H1 (cell line): ENCODE measurements around the gene COL4A2. TPM values are rescaled to one million over a fixed set of nuclear protein-coding genes. Genes with fewer than 3 reads are reported as not detected.

Source experiments
- SIX5 ChIP-seq: IDR thresholded peaks from 2 replicates; pipeline ENCODE4 v1.6.1; 2011; ENCODE audit warnings: mild to moderate bottlenecking, low read depth, low read length
- polyA plus RNA-seq, 7 experiments: library from polyadenylated mRNA; depleted of rRNA in 3 of 7; stranded (reverse) in 5 of 7; unstranded in 2 of 7; fragments of >200 nt in 5 of 7; fragments of 200-250 nt in 2 of 7; gene quantifications; 1 replicate in 5 of 7; 2 replicates in 1 of 7; 4 replicates in 1 of 7; pipeline versions ENCODE4 v1.2.1 to v1.2.3, GENCODE V29; 2011 to 2013; ENCODE audit warnings: missing spikeins in 2 of 7, mixed read lengths in 2 of 7
- total RNA-seq: library from RNA; stranded (reverse); fragmentation: NEBNext Ultra II Directional; extraction: Animal tissue kit (Norgen Biotek cat#: 25700); gene quantifications from 2 replicates; pipeline ENCODE4 v1.2.1, GENCODE V29; 2021

Gene COL4A2
- total and polyA plus RNA-seq, 2 of the 8 experiments (the other 6 are each of a cell fraction or from before 2014, with no cell fraction given): 80.4 to 87.3 TPM

DNA sequence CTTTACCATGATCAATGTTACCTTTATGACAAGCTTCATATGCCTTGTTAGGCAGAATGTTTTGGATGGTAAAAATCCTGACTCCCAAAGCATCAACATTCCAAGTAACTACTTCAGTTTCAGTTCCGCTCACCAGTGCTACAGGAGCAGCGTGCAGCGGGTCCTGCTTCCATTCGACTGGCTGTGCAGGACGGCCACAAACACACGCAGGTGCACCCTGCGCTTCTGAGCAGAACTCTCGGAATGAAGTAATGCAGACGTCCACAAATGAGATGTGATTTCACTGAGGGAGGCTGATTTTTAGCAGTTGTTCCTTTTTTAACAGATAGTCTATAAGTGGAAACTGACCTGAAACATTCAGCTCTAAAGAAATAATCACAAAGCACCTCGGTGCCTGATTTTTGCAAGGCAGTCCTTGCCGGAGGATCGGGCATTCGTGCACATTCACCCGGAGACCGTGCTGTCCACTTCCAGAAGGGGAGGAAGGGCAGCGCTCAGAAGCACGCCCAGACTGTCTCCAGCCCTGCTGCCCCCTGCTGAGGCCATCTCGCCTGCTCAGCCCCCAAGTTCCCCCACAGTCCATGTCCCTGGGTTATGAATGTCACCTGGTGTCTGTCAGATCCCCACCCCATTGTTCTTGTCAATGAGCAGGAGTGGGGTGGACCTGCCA lies 168.6 kb downstream of the COL4A2 start (continued):
- no peak for TF ChIP-seq SIX5
- TF ChIP-seq, all 59 proteins: peak for 0
